GM19239 (cell line): ENCODE measurements around the gene ABLIM3.

Experiments
- DNase-seq: peaks from one replicate; pipeline ENCODE4 v3.0.0; 2011; ENCODE audit warnings: low spot score; ENCODE audit not compliant: insufficient read length
- FAIRE-seq: peaks from 2 replicates; lab custom pipeline; 2011; peaks lifted over from hg19 to GRCh38; lab: Jason Lieb, UNC

Gene ABLIM3

DNA sequence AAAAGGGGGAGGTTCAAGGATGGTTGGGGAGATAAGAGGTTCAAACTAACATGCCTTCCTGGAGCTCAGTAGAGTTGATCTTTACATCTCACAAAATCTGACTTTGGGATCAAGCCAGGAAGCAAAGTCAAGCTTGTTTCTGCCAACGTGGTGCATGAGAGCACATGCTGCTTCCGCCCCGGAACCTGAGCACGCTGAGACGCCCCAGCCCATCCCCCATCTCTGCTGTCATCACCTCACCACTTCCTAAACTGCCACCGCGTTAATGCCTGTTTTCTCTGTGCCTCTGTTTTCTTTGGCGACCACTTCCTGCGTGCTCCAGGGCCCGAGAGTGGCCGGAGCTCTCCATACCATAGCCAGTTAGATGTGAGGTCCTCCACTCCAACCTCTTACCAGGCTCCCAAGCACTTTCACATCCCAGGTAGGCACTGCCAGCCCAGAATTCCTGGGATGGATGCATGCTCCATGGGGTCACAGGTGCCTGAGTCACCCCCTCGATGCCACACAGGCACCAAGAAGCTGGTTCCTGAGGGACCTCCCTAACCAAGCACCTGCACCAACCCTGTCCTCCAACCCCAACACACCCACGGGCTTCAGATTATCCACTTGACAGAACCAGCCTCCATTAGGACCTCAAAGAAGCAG lies 99.2 kb downstream of the ABLIM3 start:
- DNase-seq (no peak), FAIRE-seq (no peak)

DNA sequence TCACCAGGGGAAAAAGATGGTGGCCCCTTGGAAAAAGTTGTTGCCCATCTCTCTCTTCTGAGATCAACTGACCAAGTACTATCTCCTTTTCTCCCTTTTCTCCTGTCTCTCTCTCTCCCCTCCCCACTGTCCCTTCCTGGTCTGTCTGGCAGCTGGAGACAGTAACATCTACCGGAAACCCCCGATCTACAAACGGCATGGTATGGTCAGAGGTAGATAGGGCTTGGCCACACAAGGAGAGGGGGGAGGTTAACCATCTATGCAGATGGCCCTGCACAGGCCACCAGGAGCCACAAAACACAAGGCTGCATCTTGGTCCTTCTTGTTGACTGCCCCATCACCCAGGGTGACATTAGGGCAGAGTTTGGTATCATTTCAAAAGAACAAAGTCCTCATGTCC lies 101.0 kb downstream of the ABLIM3 start:
- DNase-seq = no peak
- FAIRE-seq = no peak

DNA sequence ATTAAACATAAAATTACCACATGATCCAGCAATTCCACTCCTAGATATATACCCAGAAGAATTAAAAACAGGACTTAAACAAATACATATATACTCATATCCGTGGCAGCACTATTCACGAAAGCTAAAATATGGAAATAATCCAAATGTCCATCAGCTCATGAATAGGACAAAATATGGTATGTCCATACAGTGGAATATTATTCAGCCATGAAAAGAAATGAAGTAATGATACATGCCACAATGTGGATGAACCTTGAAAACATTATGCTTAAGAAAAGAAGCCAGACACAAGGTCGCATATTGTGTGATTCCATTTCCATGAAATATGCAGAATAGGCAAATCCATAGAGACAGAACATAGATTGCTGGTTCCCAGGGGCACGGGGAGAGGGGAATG lies 105.6 kb downstream of the ABLIM3 start:
- FAIRE-seq (no peak), DNase-seq (no peak)

DNA sequence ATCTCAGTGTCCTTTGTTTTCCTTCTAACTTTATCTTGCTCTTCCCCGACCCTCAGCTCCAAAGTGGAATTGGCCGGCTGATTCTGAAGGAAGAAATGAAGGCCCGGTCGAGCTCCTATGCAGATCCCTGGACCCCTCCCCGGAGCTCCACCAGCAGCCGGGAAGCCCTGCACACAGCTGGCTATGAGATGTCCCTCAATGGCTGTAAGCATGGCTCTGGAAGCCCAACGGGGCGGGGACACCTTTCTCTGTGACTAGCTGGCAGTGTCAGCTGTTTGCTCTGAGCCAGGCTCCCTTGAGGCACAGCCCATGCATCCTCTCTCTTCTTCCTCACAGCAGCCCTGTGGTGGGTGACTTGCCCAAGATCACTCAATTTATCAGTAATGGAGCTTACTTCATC lies 106.4 kb downstream of the ABLIM3 start:
- DNase-seq (no peak), FAIRE-seq (no peak)

DNA sequence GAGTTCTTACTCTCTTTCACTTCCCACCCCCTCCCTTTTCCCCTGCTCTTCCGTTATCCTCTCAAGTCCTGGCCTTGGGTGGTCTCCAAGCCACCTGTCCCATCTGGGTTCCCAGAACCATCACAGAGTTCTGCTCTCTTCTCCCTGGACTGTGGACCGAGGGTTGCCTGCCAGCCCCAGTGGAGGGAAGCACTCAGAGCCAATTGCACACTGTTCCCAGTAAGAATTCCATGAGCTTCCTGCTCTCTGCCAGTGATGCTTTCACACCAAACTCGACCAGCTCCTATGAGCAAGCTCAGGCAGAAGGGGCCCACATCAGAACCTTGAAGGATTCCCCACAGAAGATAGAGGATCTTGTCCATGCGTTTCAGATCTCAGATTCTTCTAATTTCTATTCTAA lies 110.3 kb downstream of the ABLIM3 start:
- no peak for DNase-seq
- FAIRE-seq = no peak

DNA sequence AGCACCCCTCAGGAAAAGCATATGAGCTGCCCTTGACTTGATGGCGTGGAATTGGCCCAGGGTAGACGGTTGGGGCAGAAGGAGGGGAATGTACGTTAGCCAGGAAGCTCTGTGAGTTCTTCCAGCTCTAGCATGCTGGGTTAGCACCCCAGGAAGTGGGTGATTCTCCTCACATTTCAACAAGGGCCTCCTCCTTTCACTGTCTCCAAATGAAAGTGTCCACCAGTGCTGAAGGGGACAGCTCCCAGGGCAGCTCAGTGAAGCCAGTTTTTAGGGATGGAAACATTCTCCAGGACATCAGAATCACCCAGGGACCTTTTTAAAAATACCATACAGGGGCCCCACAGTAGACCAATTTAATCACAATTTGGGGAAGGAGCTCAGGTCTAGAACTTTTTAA lies 113.2 kb downstream of the ABLIM3 start:
- DNase-seq = no peak
- FAIRE-seq = no peak

DNA sequence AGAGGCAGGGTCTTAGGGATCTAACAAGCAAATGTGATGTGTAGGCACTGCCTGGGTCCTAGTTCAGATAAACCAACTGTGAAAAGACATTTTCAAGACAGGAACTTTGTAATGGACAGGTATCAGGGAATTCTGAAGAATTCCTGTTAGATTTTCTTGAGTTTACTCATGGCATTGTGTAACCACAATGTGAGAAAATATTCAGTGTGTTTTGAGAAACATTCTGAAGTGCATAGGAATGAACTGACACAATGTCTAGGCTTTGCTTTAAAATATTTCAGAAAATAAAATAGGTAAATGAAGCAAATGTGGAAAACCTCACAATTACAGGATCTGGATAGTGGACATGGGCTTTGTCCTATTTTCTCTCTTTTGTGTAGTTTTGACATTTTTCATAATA lies 115.2 kb downstream of the ABLIM3 start:
- DNase-seq (no peak), FAIRE-seq (no peak)

DNA sequence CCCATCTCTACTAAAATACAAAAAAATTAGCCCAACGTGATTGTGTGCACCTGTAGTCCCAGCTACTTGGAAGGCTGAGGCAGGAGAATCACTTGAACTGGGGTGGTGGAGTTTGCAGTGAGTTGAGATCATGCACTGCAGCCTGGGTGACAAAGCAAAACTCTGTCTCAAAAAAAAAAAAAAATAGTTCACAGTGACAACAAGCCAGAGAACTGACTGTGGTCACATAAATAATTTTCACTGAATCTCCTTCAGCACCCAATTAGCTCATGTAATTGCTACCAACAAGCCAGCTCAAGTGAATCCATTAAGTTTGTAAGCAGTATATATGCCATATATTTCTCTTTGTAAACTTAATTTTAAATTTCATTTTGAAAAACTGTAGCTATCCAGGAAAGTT lies 115.8 kb downstream of the ABLIM3 start:
- FAIRE-seq = no peak
- no peak for DNase-seq

DNA sequence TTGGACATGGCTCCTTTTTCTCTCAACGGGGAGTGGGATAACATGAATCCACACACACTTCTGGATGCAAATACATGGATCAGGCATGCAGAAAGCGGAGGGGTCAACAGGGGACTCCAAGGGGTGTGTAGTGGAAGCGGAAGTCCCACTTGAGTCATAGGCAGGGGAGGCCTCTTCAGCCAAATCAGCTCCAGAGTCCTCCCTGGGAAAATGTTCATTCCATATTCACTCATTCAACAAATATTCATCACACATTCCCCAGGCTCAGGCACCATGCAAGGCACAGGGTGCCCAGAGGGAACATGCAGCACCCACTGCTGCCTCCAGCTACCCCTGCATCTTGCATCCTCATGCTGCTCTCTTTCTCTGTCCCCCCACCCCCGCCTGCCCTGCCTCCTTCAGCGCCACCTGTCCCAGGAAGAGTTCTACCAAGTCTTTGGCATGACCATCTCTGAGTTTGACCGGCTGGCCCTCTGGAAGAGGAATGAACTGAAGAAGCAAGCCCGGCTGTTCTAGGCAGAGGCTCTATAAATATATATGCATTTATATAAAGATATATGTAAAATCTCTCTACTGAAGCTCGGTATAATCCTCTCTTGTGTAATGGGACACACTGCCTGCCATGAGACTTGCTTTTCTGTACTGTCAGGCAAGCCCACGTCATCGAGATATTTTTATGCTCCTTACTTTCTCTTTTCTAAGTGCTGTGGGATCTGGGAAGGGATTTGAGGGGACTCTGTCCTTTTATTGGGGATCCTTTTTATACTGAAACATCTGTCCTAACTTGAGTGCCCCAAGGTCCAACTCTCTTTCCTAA lies 116.8 kb downstream of the ABLIM3 start:
- FAIRE-seq = no peak
- DNase-seq = no peak

DNA sequence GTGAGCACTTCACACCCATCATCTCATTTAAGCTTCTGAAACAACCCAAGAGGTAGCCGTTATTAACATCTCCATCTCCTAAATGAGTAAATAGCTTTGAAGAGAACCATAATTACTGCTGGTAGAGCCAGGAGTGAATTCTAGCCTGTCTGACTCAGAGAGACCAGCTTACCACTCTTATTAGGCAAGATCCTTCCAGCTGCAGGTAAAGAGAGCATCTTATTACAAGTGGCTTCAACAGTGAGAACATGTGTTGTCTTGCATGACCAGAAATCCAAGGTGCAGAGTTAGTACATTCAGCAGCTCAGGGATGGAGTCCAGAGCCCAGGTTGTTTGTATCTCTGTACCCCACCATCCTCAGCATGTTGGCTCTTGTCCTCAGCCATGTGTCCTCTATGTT lies 119.5 kb downstream of the ABLIM3 start:
- no peak for FAIRE-seq

DNA sequence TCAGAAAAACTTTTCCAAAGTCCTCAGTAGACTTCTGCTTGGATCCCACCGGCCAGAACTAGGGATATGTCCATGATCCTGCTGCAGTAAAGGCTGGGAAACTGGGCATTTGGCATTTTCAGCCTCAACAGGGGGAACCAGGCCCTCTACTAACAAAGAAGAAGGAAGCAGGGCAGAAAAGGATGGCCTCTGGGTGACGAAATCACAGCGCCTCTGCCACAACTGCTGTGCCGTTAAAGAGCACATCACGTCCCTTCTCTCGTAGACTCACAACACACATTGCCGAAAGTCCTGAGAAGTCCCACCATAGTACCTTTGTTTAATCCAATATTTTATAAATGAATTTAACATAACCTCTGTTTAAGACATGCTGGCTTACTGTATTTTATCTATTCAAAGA lies 120.0 kb downstream of the ABLIM3 start:
- no peak for FAIRE-seq

More for the DNA sequence above, 119.5 kb downstream of the ABLIM3 start:
- DNase-seq = no peak

DNA sequence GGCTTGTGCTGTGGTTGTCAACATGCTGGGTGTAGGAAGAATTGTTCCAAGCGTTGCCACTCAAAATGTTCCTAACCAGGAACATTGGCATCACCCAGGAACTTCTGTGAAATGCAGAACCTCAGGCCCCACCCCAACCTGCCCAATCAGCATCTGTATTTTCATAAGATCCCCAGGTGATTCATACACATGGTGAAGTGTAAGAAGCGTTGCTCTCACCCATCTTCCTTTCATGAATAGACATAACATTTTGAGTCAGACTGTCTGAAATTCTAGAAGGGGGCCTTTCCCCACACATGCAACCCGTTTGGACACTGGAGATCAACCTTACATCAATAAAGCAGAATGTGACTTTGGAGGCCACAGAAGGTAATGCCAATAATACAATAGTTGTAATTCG lies 121.0 kb downstream of the ABLIM3 start:
- DNase-seq (no peak), FAIRE-seq (no peak)

More for the DNA sequence above, 120.0 kb downstream of the ABLIM3 start:
- DNase-seq = no peak

DNA sequence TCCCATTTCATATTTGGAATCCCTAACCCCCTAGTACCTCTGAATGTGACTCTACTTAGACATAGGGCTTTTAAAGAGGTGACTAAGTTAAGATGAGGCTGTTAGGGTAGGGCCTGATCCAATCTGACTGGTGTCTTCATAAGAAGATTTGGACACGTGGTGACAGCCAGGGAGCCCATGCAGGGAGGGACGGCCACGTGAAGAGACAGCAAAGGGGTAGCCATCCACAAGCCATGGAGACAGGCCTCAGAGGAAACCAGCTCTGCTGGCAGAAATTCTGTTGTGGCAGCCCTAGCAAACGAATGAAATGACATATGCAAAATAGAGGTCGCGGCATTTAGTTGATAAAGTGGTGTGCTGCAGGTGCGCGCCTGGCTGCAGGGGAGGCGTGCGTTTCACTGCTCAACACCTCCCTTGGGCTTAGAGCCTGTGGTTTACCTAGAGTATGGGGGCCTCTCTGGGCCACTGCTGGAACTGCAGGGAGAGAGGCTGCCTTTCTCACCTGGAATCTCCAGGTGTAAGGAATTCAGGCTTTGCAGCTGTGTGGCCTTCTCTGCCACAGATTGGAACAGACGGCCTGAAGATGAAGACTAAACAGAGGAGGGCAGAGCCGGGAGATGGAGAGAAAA lies 123.3 kb downstream of the ABLIM3 start:
- FAIRE-seq = no peak

DNA sequence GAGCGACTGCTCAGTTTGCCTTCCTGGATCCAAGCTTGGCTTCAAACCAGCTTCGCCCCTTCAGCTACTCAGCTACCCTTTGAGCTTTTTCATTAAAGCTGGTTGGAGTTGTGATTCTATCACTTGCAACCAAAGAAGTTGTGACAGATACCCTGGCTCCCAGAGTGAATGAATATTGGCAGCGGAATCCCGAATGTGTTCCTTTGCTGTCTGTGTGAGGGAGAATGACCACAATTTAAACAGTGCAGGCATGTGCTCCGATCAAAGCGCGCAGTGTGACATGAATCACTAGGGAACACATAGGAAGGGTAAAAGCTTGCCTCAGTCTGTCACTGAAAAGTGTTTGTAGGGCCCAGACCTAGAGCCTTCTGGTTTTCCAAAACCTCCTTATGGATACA lies 123.8 kb downstream of the ABLIM3 start:
- DNase-seq = no peak
- no peak for FAIRE-seq

More for the DNA sequence above, 123.3 kb downstream of the ABLIM3 start:
- no peak for DNase-seq

DNA sequence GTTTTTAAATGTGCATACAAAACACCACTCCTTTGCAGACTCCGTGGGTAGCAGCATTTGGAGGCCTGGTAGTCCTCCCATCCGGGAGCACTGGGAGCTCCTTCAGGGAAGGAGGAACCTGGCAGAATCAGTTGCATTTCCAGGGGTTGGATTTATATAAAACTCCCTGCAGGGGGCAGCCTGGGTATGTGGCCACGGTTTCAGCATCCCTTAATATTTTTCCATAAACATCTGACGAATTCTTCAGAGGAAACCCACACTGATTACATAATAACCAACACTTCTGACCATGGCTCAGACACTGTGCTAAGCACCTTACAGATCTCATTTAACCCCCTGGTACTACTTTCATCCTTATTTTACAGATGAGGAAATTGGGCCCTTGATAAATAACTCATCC lies 124.3 kb downstream of the ABLIM3 start:
- DNase-seq = no peak
- FAIRE-seq = no peak

DNA sequence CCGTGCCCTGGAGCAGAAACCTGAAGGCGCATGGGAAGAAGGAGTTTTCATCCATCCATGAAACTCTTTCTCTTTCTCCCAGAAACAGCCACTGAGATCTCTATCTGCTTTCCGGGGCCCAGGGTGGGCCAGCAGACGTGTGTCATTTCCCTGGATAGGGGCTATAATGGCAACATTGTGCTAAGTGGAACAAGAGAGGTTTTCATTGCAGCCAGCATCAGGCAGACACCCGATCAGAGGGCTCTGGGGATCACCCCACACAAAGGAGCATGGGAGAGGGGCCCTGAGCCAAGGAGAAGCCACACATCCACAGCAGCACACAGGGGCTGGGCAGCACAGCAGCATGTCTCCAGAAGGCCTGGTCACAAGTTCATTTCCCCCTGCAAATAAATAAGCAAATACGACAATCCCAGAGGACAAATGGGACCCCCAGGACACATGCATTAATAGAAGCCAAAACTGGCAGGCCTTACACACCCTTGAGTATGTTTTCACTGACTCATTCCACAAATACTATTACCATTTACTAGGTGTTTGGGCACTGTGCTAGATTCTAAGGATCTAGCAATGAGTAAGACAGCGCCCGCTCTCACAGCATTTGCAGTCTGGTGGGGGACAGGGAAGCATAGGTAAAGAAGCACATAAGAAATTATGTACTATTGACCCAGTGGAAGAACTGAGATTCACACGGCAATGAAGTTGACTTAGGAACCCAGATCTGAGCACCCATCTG lies 126.1 kb downstream of the ABLIM3 start:
- no peak for FAIRE-seq
- no peak for DNase-seq

DNA sequence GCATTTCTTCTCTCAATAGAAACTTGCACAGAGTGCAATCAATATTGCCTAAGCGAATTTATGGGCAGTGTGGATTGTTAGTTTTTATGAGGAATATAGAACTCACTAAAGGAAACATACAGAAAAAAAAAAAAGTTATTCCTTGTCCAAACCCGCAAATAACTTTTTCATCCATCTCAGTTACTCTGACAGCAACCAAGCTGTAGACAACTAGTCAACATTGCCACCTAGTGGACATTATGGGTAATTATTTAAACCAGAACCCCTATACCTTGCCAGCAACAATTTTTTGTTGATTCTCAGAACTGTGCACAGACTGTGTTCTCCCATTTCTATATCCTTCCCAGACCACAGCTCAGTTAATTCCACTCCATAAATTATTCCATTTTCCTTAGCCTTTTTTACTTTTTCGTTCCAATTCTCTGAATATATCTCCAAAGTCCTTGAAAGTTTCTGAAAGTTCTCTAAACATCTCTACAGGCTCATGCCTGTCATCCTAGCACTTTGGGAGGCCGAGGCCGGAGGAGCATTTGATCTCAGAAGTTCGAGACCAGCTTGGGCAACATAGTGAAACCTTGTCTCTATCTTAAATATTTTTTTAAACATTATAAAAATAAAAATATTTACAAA lies 127.8 kb downstream of the ABLIM3 start:
- peak; percentile 66 for DNase-seq
- FAIRE-seq = peak; percentile 82

DNA sequence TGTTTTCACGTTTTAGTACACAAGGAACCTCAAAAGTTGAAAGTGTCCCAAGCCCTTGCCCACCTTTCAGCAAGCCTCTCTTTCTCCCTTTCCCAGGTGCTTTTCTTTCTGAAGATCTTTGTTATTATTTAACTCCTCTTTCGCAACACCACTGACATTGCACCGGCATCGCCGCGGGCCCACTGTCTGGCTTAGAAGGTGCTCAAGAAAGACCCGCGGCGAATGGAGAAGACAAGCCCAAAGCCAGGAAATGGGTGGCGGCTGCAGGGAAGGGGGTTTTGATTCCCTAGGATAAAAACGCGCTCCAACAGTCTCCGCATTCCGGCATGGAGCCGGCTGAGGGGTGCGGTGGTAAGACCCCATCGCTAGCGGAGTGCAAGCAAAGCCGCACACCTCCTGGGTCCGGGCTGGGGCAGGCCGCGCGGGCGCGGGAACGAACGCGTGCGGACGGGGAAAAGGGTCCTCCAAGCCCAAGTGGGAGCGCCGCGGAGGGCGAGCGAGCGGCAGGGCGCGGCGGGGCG lies 130.0 kb downstream of the ABLIM3 start:
- FAIRE-seq (no peak), DNase-seq (no peak)

DNA sequence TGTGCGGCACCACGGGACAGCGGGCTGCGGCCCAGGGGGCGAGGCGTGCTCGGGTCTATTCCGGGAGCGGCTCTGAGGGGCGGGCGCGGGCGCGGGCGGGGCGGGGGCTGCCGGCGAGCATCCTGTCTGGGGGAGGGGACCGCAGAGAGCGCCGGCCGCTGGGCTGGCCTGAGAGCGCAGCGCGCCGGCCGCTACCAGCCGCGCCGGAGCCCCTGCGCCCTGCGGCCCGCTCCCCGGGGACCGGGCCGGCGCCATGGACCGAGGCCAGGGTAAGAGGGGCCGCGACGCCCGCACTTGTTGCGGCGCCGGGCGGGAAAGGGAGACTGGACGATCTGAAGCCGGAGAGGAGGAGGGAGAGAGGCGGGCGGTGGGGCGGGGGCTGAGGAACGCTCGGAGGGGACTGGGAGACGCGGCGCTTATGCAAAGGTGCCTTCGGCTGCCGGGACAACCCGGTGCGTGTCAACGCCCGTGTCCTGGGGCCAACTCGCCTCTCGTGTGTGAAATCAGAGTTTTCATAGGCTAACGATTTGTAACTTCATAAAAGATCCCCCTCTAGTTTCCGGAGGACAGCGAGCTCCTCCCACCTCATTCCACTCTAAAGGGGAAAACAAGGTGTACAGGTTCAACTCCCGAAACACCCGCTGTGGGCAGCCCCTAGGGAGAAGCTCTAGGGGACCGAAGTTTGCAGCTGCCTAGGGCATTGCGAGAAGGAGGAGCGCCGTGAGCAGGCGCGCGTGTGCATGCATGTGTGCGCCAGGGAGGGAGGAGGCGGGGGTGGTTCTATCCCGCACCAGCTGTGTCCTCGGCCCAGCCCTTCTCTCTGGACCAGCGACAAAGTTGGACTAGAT lies 130.6 kb downstream of the ABLIM3 start, which contains the start of gene AFAP1L1:
TSS of gene AFAP1L1 (plus strand) at position 144 of the 848 bp plus-strand sequence. CDS start at position 254, 110 bp downstream.
- FAIRE-seq (no peak), DNase-seq (no peak)
